Tibial nerve (tissue), 4 donors: ENCODE data around the gene INPP5E. TPM values are rescaled to one million over a fixed set of nuclear protein-coding genes. Genes with fewer than 3 reads are reported as not detected.
"Not testable (repeated sequence)": the region's sequence is repeated elsewhere in the genome, so short reads cannot be mapped to it uniquely, and the experiment has no call there.

Experiments
- DNase-seq, 2 donors: peaks; one replicate each; pipeline ENCODE4 v3.0.0-alpha.2; 2019; ENCODE audit warnings: low spot score in 2 of 2
- H3K27ac ChIP-seq, 4 donors: fragments of 200-600 bp; sonication (generic) in 3 of 4; one replicate each; pipeline ENCODE4 v1.5.1; 2017 to 2019; ENCODE audit warnings: mild to moderate bottlenecking in 1 of 4
- H3K27me3 ChIP-seq, 2 donors: fragments of 200-600 bp; sonication (generic) in 1 of 2; one replicate each; pipeline versions ENCODE4 v1.5.1 to v1.6.0; 2017 to 2019
- H3K36me3 ChIP-seq, 3 donors: fragments of 200-600 bp; sonication (generic); one replicate each; pipeline ENCODE4 v1.5.1; 2018 to 2019
- H3K4me1 ChIP-seq, 4 donors: fragments of 200-600 bp; sonication (generic) in 3 of 4; one replicate each; pipeline ENCODE4 v1.5.1; 2017 to 2019
- H3K4me3 ChIP-seq, 4 donors: fragments of 200-600 bp; sonication (generic) in 3 of 4; one replicate each; pipeline ENCODE4 v1.5.1; 2017 to 2019; ENCODE audit warnings: mild to moderate bottlenecking in 1 of 4, moderate library complexity in 1 of 4
- H3K9me3 ChIP-seq, 4 donors: fragments of 200-600 bp; sonication (generic) in 3 of 4; one replicate each; pipeline ENCODE4 v1.5.1; 2017 to 2019
- CTCF ChIP-seq, 5 experiments: fragments of 200-600 bp in 3 of 5; fragments of 450-650 bp in 2 of 5; sonication (generic) in 3 of 5; IDR thresholded peaks; one replicate each; pipeline ENCODE4 v1.5.1; 2016 to 2019; ENCODE audit warnings: antibody characterized with exemption in 5 of 5, mild to moderate bottlenecking in 3 of 5, moderate library complexity in 2 of 5
- EP300 ChIP-seq, 2 donors: sonication (generic); formaldehyde crosslinking; IDR thresholded peaks; one replicate each; pipeline ENCODE4 v1.6.1; 2017; ENCODE audit warnings: antibody characterized with exemption in 2 of 2, mild to moderate bottlenecking in 1 of 2
- POLR2A ChIP-seq, 2 donors: fragments of 450-650 bp; IDR thresholded peaks; one replicate each; pipeline ENCODE4 v1.6.1; 2017; ENCODE audit warnings: antibody characterized with exemption in 2 of 2, mild to moderate bottlenecking in 2 of 2, moderate library complexity in 2 of 2
- WGBS, 2 donors: methylation state at CpG; one replicate each; pipeline ENCODE4 v1.1.5; 2018; 5-methylcytosine and 5-hydroxymethylcytosine counted together
- total RNA-seq, 4 donors: library from RNA; depleted of rRNA; stranded (reverse); fragments of >200 nt; gene quantifications; one replicate each; pipeline ENCODE4 v1.1.0, GENCODE V29; 2016

Gene INPP5E
- total RNA-seq, 4 donors from 2014 or later = 15.1 to 23.1 (median 18.6) TPM

- no peak overlapping the region for H3K4me3 ChIP-seq
- no peaks in the 10 kb centered on the region for H3K9me3 ChIP-seq
- peaks cover 0 to 89% (median 9%) of the 10 kb centered on the region in 3 donors for H3K36me3 ChIP-seq
- H3K27ac ChIP-seq = no peak overlapping the region
- no peaks in the 10 kb centered on the region for H3K27me3 ChIP-seq
- no peaks in the 10 kb centered on the region for H3K4me1 ChIP-seq
- 75 to 87% methylated on average over 21 of the region's 21 CpGs for WGBS, 2 donors
- no peak for TF ChIP-seq CTCF (IDR thresholded peaks at IDR 0.05)
- no peak for DNase-seq
These were observed 10.5 kb downstream of the INPP5E start for GRCh38 chr9:136429075-136429628.

GRCh38 chr9:136426787-136427186 lies 12.9 kb downstream of the INPP5E start:
- 84 to 93% methylated on average over 12 of the region's 12 CpGs for WGBS, 2 donors
- no peak overlapping the region for H3K27ac ChIP-seq
- no peaks in the 10 kb centered on the region for H3K27me3 ChIP-seq
- no peak overlapping the region for H3K4me3 ChIP-seq
- H3K9me3 ChIP-seq = no peaks in the 10 kb centered on the region
- H3K36me3 ChIP-seq = peaks cover 0 to 89% (median 25%) of the 10 kb centered on the region in 3 donors
- no peak for TF ChIP-seq POLR2A (IDR thresholded peaks at IDR 0.05)
- TF ChIP-seq CTCF (IDR thresholded peaks at IDR 0.05) = no peak
- no peak for TF ChIP-seq EP300 (IDR thresholded peaks at IDR 0.05)
- no peak for DNase-seq
- H3K4me1 ChIP-seq = no peaks in the 10 kb centered on the region

- not testable (repeated sequence) for H3K9me3 ChIP-seq, H3K4me3 ChIP-seq, H3K4me1 ChIP-seq, H3K27me3 ChIP-seq, H3K27ac ChIP-seq, DNase-seq
- peaks cover 0 to 95% (median 30%) of the 10 kb centered on the region in 3 donors for H3K36me3 ChIP-seq
- 77 to 79% methylated on average over 7 of the region's 7 CpGs for WGBS, 2 donors
These were observed 14.3 kb downstream of the INPP5E start for GRCh38 chr9:136425367-136425766.

DNA sequence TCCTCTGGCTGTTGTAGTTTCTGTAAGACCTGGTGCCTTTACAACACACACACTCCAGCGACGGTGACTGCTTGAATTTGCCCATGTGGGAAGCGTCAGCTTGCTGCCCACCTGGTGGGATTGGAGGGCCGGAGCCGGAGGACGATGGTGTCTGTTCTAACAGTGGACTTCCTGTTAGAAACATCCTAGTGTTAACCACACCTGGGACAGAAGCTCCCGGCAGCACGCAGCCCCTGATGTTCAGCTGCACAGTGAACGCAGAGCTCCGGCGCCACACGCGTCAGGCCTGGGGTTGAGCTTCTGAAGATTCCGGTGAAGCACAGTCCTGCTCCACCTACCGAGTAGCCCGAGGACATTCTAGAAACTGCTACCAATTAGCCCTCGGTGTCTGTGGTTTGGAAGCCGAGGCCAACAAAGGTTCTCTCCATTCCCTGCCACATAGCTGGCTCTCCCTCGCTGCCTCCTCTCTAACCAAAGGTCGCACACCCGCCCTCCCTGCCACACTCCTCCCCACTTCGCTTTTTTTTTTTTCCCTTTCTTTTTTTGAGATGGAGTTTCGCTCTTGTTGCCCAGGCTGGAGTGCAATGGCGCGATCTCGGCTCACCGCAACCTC lies 14.8 kb downstream of the INPP5E start:
- H3K36me3 ChIP-seq = peaks cover 0 to 95% (median 30%) of the 10 kb centered on the region in 3 donors
- 80 to 87% methylated on average over 27 of the region's 27 CpGs for WGBS, 2 donors
- H3K4me3 ChIP-seq = no peak overlapping the region
- no peak overlapping the region for H3K27ac ChIP-seq
- no peak for TF ChIP-seq POLR2A (IDR thresholded peaks at IDR 0.05)
- TF ChIP-seq EP300 (IDR thresholded peaks at IDR 0.05) = no peak
- no peak for TF ChIP-seq CTCF (IDR thresholded peaks at IDR 0.05)
- H3K4me1 ChIP-seq = no peaks in the 10 kb centered on the region
- DNase-seq = no peak
- H3K27me3 ChIP-seq = no peaks in the 10 kb centered on the region
- H3K9me3 ChIP-seq = no peaks in the 10 kb centered on the region

DNA sequence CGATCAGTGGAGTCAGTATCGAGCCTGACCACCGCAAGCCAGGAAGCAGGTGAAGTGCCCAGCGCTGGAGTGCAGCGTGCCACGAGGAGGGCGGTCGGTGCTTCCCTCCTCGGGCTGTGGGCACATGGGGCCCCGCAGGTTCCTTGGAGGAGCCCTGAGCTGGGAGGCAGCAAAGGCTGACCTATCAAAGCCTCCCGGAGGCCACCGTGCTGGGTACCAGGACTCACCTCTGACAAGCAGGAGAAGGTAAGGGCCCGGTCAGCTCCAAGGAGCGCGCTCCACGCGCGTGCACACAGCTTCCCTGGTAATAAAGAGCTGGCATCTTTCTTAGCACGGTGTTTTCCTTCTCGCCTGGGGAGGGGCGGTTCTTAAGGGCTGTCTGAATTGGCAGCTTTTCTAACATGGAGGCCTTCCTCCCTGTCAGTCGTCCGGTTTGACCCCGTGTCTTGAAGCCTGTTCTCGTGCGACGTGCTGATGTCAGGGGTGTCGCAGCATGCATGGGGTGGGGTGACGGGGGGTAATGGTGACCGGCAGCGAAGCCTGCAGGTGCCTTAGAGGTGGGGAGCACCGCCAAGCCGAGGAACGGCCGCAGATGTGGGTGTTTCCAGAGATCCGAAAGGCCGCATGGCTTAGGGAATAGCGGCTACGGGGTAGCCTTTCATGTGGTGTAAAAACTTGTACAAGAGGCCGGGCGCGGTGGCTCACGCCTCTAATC lies 16.1 kb downstream of the INPP5E start:
- TF ChIP-seq CTCF (IDR thresholded peaks at IDR 0.05) (no peak), EP300 (IDR thresholded peaks at IDR 0.05) (no peak), POLR2A (IDR thresholded peaks at IDR 0.05) (no peak)
- H3K4me3 ChIP-seq = no peak overlapping the region
- H3K27me3 ChIP-seq = no peaks in the 10 kb centered on the region
- WGBS, 2 donors = 92 to 93% methylated on average over 41 to 43 of the region's 43 CpGs
- H3K9me3 ChIP-seq = no peaks in the 10 kb centered on the region
- no peaks in the 10 kb centered on the region for H3K4me1 ChIP-seq
- DNase-seq = no peak
- no peak overlapping the region for H3K27ac ChIP-seq
- peaks cover 0 to 95% (median 35%) of the 10 kb centered on the region in 3 donors for H3K36me3 ChIP-seq
